NCI-H526 (cell line): Measurements from ENCODE around the gene SCN8A.
A peak's percentile ranks its signal among the peaks of the same experiment; 100 is the strongest.
"Not testable (repeated sequence)": the region's sequence is repeated elsewhere in the genome, so short reads cannot be mapped to it uniquely, and the experiment has no call there.

Experiments
- DNase-seq, 2 experiments: peaks; one replicate each; lab custom pipeline; 2025; lab: John Stamatoyannopoulos, UW

Gene SCN8A

GRCh38 chr12:51766067-51766676, 175.1 kb downstream of the SCN8A start:
- DNase-seq: no peak

DNA sequence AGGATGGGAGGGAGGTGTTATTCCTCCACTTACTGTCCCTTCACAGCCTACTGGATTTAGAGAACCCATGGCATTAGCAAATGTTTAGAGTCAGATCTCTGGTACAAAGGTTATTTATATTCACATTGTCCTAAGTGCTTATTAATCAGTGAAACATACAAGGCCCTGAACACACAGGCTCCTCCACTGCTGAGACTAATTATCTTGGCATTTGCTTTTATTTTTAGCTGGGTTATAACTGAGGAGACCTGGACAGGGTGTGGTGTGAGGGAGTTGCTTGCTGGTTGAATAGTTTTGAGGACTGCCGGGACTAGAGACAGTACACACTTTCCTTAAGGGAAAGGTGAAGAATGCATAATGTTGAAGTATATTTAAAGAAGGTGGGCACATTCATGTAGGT, 180.0 kb downstream of the SCN8A start:
- DNase-seq: no peak

GRCh38 chr12:51773145-51773869, 182.3 kb downstream of the SCN8A start:
- no peak for DNase-seq

- no peak for DNase-seq
Observed at GRCh38 chr12:51774933-51775332, 183.9 kb downstream of the SCN8A start.

GRCh38 chr12:51777457-51777856, 186.4 kb downstream of the SCN8A start:
- no peak for DNase-seq

GRCh38 chr12:51777973-51778372, 186.9 kb downstream of the SCN8A start:
- no peak for DNase-seq

DNA sequence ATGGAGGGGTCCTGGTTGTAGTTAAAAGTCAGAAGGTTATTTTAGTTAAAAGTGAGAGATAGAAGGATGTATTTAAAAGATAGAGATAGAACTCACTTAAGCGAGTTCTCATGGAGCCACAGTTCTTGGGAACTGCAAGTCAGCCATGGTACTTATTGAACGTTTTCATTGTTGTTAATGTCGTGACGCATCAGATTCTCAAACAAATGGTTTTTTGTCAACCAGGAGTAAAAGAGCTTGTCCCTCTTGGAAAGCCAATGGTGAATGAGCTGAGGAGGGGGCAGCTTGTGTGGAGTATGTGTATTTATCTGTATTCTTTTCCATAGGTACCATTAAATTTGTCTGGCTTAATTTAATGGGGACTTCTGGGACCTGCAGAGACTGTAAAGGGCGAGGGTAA, 188.8 kb downstream of the SCN8A start:
- DNase-seq: no peak

DNA sequence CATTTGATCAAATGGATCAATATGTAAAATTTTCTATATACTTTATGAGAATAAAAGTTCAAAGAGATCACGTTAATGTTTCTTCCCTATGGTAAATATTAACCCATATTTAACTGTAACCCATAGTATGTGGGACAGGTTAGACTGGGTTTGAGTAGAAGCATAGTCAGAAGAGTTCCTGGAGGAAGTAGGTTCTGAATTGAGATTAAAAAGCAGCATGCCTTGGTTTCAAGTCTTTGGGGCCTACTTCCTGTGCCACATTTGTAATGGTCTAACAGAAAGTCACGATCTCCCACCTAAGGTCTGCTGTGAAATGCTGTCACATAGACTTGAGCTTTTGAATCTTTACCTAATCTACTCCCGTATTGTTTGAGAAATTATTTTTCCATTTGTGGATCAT, 193.7 kb downstream of the SCN8A start:
- no peak for DNase-seq

DNA sequence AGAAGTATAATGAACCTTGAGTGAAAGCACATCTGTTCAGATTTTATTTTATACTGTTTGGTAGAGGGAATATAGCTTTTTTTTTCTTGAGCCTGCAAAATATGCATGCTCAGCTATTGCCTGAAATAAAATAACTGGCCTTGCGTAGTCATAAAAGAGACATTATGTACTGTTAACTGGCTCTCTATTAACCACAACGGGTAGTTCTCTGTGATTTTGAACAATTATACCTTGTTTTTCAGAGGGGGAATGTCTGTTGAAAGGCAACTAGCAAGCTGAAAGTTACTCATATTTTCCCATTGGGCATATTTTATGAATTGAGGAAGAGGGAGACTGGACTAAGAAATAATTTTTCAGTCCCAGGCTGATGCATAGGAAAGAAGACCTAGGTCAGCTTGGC, 194.9 kb downstream of the SCN8A start:
- DNase-seq: no peak

- peak in 1 of 2 experiments; percentile 54 for DNase-seq
Observed at GRCh38 chr12:51788876-51789275, 197.8 kb downstream of the SCN8A start.

DNA sequence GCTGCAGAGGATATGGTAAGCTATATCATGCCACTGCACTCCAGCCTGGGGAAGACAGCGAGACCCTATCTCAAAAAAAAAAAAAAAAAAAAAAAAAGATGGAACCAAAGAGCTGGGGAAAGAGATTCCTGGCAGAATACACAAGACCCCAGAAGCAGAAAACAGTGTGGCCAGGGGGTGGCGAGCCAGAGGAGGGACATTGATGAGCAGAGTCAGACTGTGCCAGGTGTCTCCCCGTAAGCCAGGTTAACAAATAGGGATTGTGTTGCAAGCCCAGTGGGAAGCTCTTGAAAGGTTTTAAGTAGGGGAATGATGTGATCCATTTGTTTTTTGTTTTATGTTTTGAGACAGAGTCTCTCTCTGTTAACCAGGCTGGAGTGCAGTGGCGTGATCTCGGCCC, 201.4 kb downstream of the SCN8A start:
- DNase-seq: no peak

DNA sequence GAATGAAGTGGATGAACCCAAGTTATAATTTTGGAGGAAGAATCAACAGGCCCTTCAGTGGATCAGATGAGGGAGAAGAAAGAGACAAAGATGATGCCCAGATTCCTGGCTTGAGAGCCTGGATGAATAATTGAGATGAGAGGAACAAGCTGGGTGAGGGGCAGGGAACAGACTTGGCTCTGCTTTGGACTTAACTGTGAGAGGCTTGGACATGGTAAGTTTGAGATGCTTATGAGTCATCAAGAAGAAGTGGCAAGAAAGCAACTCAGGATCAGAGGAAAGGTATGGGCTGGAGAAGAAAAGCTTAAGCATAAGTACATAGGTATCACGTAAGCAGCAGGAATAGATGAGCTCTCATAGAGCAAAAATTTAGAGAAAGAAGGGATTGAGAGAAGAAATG, 202.2 kb downstream of the SCN8A start:
- DNase-seq: no peak

- no peak for DNase-seq
Observed at GRCh38 chr12:51797301-51797700, 206.3 kb downstream of the SCN8A start.

GRCh38 chr12:51798051-51798450, 207.0 kb downstream of the SCN8A start:
- not testable (repeated sequence) for DNase-seq

DNA sequence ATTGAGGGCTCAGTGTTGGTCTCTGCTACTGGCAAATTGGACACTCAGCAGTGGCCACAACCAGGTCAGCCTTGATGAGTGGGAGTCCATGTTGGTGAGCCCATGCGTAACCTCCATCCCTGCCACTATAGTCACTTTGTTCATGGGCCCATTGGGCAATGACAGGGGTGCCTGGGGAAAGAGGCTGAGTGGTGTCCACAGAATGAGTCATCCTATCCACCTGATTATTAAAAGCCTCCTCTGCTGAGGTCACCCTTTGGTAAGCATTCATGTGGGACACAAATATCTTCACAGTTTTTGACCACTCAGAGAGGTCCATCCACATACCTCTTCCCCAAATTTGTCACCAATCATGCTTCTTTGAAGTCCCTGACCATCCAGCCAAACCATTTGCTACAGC, 207.5 kb downstream of the SCN8A start:
- DNase-seq: no peak

DNA sequence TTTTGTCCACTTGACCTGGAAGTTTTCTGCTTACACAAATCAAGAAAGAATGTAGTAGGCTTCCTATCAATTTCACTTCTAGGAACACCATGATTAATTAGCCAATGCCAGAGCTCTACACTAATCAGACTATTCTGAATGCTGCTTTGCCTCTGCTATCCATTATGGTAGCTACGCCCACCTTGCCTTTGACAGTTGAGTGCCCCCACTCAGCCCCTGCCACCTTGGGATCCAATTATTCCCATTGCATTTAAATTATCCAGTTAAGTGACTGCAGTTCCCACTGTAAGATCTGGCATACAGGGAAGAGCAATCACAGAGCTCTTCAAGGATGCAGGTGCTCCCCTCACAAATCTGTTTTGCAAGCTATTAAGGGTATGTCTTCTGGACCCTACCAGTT, 210.0 kb downstream of the SCN8A start:
- no peak for DNase-seq

GRCh38 chr12:51806896-51807295, 215.9 kb downstream of the SCN8A start:
- DNase-seq: no peak

DNA sequence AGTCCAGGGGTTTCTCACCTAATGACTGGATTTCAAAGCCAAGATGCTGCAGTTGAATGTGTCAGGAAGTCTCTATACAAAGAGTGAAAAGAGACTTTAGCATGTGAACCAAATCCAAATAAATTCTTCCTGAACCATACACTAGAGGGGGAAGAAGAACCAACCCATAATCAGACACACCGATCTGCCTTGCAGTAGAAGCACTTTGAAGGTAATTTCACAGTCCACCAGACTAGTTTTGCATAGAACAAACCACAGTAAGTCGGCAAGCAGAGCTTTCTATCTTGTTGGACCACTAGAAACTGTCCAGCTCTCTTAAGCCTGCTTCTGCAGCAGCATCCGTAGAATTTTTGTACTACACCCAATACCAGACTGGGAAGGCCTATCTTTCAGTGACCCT, 218.2 kb downstream of the SCN8A start:
- peak; percentile 88 to 90 for DNase-seq

DNA sequence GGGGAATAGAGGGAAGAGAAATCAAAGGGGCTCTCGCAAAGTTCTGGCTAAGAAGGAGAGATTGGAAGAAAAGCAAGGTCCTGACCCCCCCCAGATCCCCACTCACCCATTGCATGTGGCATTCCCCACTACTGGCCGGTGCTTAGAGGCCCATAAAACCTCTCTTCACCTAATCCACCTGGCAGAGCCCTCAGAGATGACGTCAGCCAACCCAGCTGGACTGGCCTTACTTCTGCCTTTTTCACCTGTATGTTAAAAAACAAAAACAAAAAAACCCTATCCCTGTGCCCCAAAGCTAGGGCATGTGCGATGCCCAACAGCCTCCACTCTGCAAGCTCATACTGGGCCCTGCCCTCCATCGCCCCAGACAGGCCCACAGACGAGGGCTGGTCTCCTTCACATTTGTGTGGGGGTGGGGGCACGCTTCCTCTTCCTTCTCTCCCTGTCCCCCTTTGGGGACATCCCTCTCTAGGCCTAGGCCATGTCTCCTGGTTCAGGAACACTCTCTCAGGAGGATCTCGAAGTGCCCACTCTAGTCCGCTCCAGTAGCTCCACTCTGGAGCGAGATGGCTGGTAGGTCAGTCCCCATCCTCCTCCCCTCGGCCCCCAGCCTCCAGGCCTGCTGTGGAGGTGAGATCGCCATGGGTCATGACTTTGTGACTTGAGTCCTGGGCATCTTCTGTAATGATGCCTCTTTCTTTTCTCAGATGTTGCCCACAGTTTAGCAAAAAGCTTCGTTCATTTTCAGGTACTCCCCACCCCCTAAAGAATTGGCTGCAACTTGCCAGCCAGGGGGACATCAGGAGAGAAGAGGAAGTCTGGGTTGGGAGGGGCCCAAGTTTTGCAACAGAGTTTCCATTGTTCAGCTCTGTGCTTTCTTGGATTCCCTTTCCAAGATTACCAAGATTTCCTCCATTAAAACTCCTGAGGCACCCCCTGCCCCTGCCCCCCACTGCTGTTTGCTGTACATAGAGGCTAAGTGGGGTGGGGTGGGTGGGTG, 220.5 kb downstream of the SCN8A start:
- DNase-seq: no peak

- DNase-seq: no peak
Observed at GRCh38 chr12:51812871-51813270, 221.8 kb downstream of the SCN8A start.

- DNase-seq: no peak
Observed at GRCh38 chr12:51813931-51814310, 222.9 kb downstream of the SCN8A start.

DNA sequence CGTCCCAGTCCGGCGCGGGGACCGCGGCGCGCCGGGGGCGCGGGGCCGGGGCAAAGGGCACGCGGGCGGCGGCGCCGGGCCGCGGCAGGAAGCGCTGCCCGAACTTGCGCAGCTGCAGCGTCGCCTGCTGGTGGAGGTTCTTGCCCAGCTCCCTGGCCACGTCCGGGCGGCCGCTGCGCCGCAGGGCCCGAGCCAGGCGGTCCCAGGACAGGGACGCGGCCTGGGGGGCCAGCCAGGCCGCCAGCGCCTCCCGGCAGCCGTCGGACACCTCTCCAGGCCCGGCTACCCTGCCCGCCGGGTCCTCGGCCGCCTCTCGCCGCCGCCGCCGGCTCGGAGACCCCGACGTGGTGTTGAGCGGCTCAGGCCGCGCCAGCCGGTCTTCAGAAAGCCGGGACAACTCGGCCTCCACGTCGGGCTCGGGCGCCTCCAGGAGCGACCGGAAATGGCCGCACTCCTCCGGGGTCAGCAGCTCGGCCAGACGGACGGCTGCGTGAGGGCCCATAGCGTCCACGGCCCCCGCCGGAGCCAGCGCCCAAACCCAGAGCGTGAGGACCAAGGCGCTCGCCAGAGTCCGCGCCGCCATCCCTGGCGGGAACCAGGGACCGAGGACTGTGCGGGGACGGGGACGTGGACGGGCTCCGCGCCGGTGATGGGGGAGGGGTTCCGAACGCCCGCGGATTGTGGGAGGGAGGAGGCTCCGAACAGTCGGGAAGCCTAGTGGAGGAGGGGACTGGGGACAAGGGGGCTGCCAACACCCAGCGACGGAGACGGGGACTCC, 223.5 kb downstream of the SCN8A start:
- peak in 1 of 2 experiments; percentile 86 for DNase-seq
